Activated naive CD4-positive, alpha-beta T cell treated with anti-CD3 and anti-CD28 coated beads, Interleukin-2, amount 50 U/mL, for 72 hours (primary cell): ENCODE measurements around the gene IGSF9B. TPM values are rescaled to one million over a fixed set of nuclear protein-coding genes. Genes with fewer than 3 reads are reported as not detected.

ENCODE experiments used
- ATAC-seq, 2 donors: fragments of 150-1000 bp; cut with Tn5 transposase; 2 replicates each; pipeline ENCODE4 v1.10.0; 2021; ENCODE audit warnings: mild to moderate bottlenecking in 2 of 2, moderate library complexity in 2 of 2
- DNase-seq, 2 donors: peaks; one replicate each; pipeline ENCODE4 v3.0.0; 2021 to 2022; ENCODE audit warnings: low spot score in 2 of 2
- H3K27ac Mint-ChIP-seq, 2 donors: one replicate each; pipeline ENCODE4 v1.8.0; 2022; ENCODE audit warnings: mild to moderate bottlenecking in 2 of 2, mixed read lengths in 2 of 2
- H3K36me3 Mint-ChIP-seq, 2 donors: one replicate each; pipeline ENCODE4 v1.8.0; 2022; ENCODE audit warnings: mixed read lengths in 2 of 2
- H3K9me3 Mint-ChIP-seq, 2 donors: one replicate each; pipeline ENCODE4 v1.8.0; 2022; ENCODE audit warnings: mixed read lengths in 2 of 2
- total RNA-seq, 2 donors: library from RNA; stranded (reverse); gene quantifications; one replicate each; pipeline ENCODE4 v1.2.3, GENCODE V29; 2022

IGSF9B gene
- total RNA-seq, 2 donors from 2014 or later: 119 TPM

DNA sequence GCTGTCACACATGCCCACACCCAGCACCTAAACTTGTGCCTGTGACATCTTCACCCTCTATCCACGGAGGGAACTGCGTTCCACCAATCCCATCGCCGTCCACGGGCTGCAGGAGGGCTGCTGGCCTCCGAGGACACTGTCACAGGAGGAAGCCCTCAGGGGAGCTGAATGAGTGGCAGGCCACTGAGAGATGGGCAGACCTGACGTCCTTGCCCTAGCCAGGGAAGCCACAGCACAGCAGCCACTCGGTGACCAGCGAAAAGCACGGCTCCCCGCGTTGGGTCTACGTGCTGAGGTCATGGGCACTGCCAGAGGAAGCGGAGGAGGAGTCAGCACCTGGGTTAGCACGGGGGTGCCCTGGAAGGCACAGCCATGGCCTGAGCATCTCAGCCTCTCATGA, 50.5 kb downstream of the IGSF9B start:
- Mint-ChIP-seq H3K36me3 (peaks cover 0 to 12% of the 10 kb centered on the region in 2 donors), H3K9me3 (no peaks in the 10 kb centered on the region), H3K27ac (peak overlapping the region; percentile 45 to 53)
- DNase-seq (peak in 1 of 2 donors; percentile 41), ATAC-seq (no peak)

DNA sequence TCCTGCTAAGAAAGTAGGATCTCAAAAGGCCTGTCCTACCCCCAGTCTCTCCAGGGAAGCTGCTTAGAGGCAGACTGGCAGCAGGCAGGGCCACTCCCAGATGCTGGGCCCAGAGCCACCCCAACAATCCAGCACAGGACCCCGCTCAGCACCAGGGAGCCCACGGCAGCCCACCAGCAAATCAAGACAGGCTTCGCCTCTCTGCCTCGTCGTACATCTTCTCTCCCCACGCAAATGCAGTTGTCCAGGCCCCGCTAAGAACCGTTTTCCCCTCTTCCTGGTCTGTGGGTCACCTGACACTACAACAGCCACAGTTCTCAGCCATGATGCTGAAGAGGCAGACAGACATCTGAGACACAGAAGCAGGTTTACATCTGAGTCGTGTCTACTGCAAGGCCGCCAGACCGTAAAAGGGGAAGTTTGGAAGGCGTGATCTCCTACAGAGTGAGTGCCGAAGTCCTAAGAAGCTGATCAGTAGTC, 51.1 kb downstream of the IGSF9B start:
- peaks cover 0 to 12% of the 10 kb centered on the region in 2 donors for H3K36me3 Mint-ChIP-seq
- ATAC-seq (no peak), DNase-seq (peak in 1 of 2 donors; percentile 44)
- no peaks in the 10 kb centered on the region for H3K9me3 Mint-ChIP-seq
- peak overlapping the region; percentile 45 to 60 for H3K27ac Mint-ChIP-seq

DNA sequence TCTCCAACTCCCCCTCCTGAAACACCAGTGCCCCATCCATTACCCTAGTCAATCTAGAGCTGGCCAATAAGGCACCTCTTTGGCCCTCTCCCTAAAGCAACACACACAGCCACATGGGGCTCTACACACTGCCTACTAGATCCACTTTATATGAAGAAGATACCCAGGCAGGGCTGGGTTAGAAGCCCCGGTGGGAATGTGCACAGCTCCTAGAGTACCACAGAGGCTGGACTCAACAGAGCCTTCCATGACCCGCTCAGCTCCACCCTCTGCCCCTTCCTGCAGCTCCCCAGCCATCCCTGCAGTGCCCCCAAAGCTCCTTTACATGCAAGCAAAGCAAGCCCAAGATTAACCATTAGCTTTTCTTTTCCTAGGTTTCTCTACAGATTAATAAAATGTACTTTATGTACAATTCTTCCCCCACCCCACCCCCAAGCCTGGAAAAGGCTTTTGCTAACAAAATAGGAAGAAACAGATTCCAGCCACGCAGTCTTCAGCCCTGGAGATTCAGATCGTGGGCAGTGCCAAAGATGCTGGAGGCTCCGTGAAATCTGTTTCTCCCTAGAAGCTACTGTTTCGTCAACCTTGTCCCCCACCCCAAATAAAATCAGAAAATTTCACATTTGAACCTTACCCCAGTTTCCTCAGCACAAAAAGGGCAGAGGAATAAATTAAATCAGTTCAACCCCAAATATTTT, 51.8 kb downstream of the IGSF9B start:
- peak overlapping the region in 1 of 2 donors; percentile 60 for H3K27ac Mint-ChIP-seq
- DNase-seq (peak in 1 of 2 donors; percentile 42), ATAC-seq (no peak)
- H3K36me3 Mint-ChIP-seq: peaks cover 0 to 12% of the 10 kb centered on the region in 2 donors
- no peaks in the 10 kb centered on the region for H3K9me3 Mint-ChIP-seq

- Mint-ChIP-seq H3K36me3 (peaks cover 0 to 12% of the 10 kb centered on the region in 2 donors), H3K9me3 (no peaks in the 10 kb centered on the region), H3K27ac (peak overlapping the region in 1 of 2 donors; percentile 60)
- no peak for ATAC-seq
- peak in 1 of 2 donors; percentile 38 for DNase-seq
Measured at GRCh38 chr11:133903875-133904817, 52.6 kb downstream of the IGSF9B start.

GRCh38 chr11:133903056-133903455, 53.7 kb downstream of the IGSF9B start:
- no peaks in the 10 kb centered on the region for H3K9me3 Mint-ChIP-seq
- ATAC-seq (no peak), DNase-seq (peak in 1 of 2 donors; percentile 40)
- peaks cover 0 to 12% of the 10 kb centered on the region in 2 donors for H3K36me3 Mint-ChIP-seq
- H3K27ac Mint-ChIP-seq: no peak overlapping the region

DNA sequence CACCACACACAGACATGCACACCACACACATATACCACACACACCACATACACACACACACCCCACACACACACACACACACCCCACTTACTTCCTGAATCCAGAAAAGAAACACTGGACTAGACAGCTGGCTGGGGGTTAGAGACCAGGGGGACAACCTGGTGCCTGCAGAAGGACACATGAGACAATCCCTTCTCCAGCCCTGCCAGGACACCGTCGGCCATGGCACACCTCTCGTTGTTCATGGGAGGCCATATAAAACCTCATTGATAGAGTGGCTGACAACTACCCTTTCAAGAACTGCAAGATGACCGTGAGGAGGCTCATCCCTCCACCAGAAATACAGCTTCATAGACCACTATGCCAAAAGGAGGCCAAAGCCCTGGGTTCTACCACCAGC, 54.3 kb downstream of the IGSF9B start:
- peak in 1 of 2 donors; percentile 11 for ATAC-seq
- peak in 1 of 2 donors; percentile 38 for DNase-seq

GRCh38 chr11:133901999-133902398, 54.8 kb downstream of the IGSF9B start:
- ATAC-seq: peak in 1 of 2 donors; percentile 6
- DNase-seq: peak in 1 of 2 donors; percentile 26
- no peak overlapping the region for H3K27ac Mint-ChIP-seq
- H3K9me3 Mint-ChIP-seq: no peaks in the 10 kb centered on the region
- H3K36me3 Mint-ChIP-seq: peaks cover 0 to 7% of the 10 kb centered on the region in 2 donors

More for the DNA sequence above, 54.3 kb downstream of the IGSF9B start:
- Mint-ChIP-seq H3K9me3 (no peaks in the 10 kb centered on the region), H3K27ac (no peak overlapping the region), H3K36me3 (peaks cover 0 to 12% of the 10 kb centered on the region in 2 donors)

DNA sequence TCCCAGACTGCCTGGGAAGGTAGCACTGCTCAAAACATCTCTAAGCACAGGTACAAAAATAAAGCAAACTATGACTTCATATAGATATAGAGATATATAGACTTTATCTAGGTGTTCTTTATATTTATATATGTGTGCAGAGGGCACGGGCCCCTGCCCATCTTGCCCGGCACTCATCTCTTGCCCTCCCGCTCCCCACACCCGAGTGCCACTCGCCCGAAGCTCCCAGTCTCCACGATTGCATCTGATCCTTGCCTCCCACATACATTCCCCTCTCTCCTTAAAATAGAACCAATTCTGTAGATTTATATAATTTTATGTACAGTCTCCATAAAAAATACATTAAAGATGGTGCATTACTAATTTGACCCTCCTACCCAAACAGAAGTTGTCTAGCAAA, 55.5 kb downstream of the IGSF9B start:
- no peak for ATAC-seq
- Mint-ChIP-seq H3K36me3 (peaks cover 0 to 6% of the 10 kb centered on the region in 2 donors), H3K9me3 (no peaks in the 10 kb centered on the region), H3K27ac (no peak overlapping the region)
- DNase-seq: peak in 1 of 2 donors; percentile 21

DNA sequence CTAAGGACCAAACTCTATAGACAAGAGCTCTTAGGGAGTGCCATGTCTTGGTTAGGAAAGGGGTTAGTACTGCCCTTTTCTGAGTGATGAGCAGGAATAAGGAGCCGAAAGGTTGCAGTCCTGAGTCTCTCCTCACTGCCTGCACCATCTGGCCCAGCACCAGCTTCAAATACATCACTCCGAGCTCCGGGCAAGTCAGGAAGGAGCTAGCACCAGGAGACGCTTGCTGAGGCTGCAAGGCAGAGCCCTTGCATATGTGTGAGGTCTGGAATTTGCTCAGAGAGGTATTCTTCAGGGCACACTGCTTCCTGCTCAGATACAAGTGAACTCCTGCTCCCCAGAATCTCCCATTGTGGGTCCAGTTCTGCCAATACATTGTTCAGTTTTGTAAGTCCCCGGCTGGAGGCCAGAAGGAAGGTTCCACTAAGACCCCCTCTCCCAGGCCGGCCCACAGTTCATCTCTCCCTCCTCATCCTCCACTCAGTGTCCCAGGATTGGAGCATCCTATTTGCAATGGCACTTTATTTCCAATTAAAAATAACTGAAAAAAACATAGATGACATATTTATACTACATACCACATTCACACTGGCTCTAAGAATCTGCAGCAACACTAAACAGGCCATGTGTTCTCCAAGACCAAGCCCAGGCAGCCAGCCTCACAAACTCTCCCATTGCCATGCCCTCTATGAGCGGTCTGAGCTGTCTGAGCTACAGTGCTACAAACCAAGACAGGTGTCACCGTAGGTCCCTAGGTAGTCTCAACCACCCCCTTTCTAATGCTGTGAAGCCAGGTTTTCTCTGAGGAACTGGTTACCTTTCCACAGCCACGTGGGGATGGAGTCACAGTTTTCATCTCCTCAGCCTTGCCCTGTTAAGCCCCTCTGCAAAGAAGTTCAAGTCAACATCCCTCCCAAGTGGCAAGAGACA, 56.3 kb downstream of the IGSF9B start:
- ATAC-seq: no peak
- no peaks in the 10 kb centered on the region for H3K9me3 Mint-ChIP-seq
- peak in 1 of 2 donors; percentile 25 for DNase-seq
- no peaks in the 10 kb centered on the region for H3K36me3 Mint-ChIP-seq
- peak overlapping the region in 1 of 2 donors; percentile 28 for H3K27ac Mint-ChIP-seq

DNA sequence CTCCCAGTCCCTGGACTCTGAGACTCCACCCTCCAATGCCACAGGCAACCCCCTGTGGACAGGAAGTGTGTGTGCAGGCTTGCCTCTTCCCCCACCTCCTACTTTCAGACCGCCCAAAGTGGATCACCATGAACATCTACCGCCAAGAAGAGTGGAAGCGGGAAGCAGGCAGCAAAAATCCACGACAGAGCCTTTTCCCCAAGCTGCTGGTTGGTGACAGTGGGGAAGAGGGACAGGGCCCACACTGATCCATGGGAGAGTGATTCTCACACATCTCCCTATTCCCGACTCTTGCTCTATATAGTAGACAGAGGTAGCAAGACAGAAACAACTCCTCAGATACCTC, 58.0 kb downstream of the IGSF9B start:
- Mint-ChIP-seq H3K27ac (peak overlapping the region; percentile 28 to 54), H3K36me3 (no peaks in the 10 kb centered on the region), H3K9me3 (no peaks in the 10 kb centered on the region)
- no peak for ATAC-seq
- DNase-seq: peak in 1 of 2 donors; percentile 26

GRCh38 chr11:133898031-133898769, 58.6 kb downstream of the IGSF9B start:
- Mint-ChIP-seq H3K36me3 (no peaks in the 10 kb centered on the region), H3K9me3 (no peaks in the 10 kb centered on the region), H3K27ac (peak overlapping the region; percentile 28 to 38)
- no peak for DNase-seq
- no peak for ATAC-seq

DNA sequence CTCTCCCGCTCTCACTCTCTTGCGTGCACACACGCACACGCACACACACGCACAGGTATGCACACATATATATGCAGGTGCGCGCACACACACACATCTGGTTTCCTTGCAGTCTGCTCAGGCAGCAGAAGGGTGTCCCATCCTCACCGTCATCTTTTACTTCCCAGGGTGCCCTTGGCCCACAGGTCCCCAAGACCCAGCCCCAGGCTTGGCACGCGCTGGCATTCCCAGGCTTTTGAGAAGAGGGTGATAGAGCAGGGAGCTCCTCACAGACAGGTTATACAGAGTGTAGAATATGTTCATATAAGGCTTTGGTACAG, 59.5 kb downstream of the IGSF9B start:
- no peak for ATAC-seq
- no peak for DNase-seq
- Mint-ChIP-seq H3K27ac (no peak overlapping the region), H3K36me3 (no peaks in the 10 kb centered on the region), H3K9me3 (no peaks in the 10 kb centered on the region)

DNA sequence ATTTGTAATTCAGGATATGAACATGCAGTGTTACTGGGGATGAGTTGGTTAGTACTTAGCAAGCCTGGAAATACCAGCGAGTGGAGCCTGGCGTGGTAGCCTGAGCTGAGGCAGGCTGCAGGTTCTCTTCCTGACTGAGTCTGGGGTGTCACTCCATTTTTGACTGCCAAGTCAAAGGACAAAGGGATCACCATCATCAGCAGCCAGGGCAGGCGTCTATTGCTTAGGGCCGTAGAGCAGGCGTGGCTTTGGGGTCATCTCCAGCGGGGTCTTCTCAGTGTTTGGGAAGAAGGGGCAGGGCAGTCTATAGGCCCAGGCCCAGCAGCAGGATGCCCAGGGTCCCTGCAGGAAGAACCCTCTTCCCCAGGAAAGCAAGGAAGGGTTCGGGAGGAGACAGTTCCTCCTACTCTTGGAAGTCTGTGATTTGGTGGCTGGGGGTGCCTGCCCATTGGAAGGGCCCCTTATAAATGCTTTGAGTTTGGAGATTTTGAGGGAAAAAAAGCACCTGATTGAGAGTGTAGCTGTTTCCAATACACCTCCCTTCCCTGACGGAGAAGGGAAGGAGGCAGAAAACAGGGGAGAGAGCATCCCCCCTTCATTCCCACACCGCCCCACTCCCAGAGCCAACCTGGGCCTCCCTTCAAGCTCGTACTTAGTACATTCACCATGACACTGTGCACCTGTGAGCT, 60.0 kb downstream of the IGSF9B start:
- Mint-ChIP-seq H3K36me3 (no peaks in the 10 kb centered on the region), H3K27ac (peak overlapping the region; percentile 58 to 75), H3K9me3 (no peaks in the 10 kb centered on the region)
- ATAC-seq (no peak), DNase-seq (no peak)

GRCh38 chr11:133896028-133896427, 60.7 kb downstream of the IGSF9B start:
- ATAC-seq: peak; percentile 39 to 53
- Mint-ChIP-seq H3K9me3 (no peaks in the 10 kb centered on the region), H3K27ac (peak overlapping the region; percentile 58 to 75), H3K36me3 (no peaks in the 10 kb centered on the region)
- DNase-seq: no peak

- DNase-seq (no peak), ATAC-seq (no peak)
- peak overlapping the region in 1 of 2 donors; percentile 58 for H3K27ac Mint-ChIP-seq
- H3K36me3 Mint-ChIP-seq: no peaks in the 10 kb centered on the region
- no peaks in the 10 kb centered on the region for H3K9me3 Mint-ChIP-seq
Measured at GRCh38 chr11:133895551-133895950, 61.2 kb downstream of the IGSF9B start.
